ENCODE measurements around the gene DCAF17.

GRCh38 chr2:171520471-171520870, 86.4 kb downstream of the DCAF17 start:
- TF ChIP-seq, protein P1, sequence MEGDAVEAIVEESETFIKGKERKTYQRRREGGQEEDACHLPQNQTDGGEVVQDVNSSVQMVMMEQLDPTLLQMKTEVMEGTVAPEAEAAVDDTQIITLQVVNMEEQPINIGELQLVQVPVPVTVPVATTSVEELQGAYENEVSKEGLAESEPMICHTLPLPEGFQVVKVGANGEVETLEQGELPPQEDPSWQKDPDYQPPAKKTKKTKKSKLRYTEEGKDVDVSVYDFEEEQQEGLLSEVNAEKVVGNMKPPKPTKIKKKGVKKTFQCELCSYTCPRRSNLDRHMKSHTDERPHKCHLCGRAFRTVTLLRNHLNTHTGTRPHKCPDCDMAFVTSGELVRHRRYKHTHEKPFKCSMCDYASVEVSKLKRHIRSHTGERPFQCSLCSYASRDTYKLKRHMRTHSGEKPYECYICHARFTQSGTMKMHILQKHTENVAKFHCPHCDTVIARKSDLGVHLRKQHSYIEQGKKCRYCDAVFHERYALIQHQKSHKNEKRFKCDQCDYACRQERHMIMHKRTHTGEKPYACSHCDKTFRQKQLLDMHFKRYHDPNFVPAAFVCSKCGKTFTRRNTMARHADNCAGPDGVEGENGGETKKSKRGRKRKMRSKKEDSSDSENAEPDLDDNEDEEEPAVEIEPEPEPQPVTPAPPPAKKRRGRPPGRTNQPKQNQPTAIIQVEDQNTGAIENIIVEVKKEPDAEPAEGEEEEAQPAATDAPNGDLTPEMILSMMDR (IDR thresholded peaks at IDR 0.05; ENCODE audit: low read length), result no peak
- TF ChIP-seq EZH2 (IDR thresholded peaks at IDR 0.05; ENCODE audit: borderline replicate concordance, low read length), result no peak

Data from OCI-LY1 (cell line).